KMS-11 (cell line): ENCODE data around the gene BTAF1.
"Not testable (repeated sequence)": the region's sequence is repeated elsewhere in the genome, so short reads cannot be mapped to it uniquely, and the experiment has no call there.

ENCODE experiments used
- H2AFZ ChIP-seq: fragments of 200-600 bp; sonication (generic); 2 replicates; pipeline ENCODE4 v1.6.1; 2016; ENCODE audit warnings: antibody characterized with exemption, mixed run types, low read depth
- H3K27ac ChIP-seq: fragments of 200-600 bp; sonication (generic); 2 replicates; pipeline ENCODE4 v1.6.1; 2016; ENCODE audit warnings: mild to moderate bottlenecking, mixed run types
- H3K27me3 ChIP-seq: fragments of 200-600 bp; sonication (generic); 2 replicates; pipeline ENCODE4 v1.6.1; 2017; ENCODE audit warnings: mild to moderate bottlenecking, low read depth, mixed run types, moderate library complexity; ENCODE audit not compliant: insufficient read depth
- H3K36me3 ChIP-seq: fragments of 200-600 bp; sonication (generic); 2 replicates; pipeline ENCODE4 v1.6.1; 2017; ENCODE audit warnings: mild to moderate bottlenecking, mixed run types; ENCODE audit not compliant: insufficient read depth
- H3K4me1 ChIP-seq: fragments of 200-600 bp; sonication (generic); 2 replicates; pipeline ENCODE4 v1.6.1; 2016; ENCODE audit warnings: mild to moderate bottlenecking, low read depth, mixed run types; ENCODE audit not compliant: poor library complexity, severe bottlenecking
- H3K4me2 ChIP-seq: fragments of 200-600 bp; sonication (generic); 2 replicates; pipeline ENCODE4 v1.7.0; 2016; ENCODE audit warnings: mild to moderate bottlenecking, mixed run types
- H3K4me3 ChIP-seq: fragments of 200-600 bp; sonication (generic); IDR thresholded peaks from 2 replicates; pipeline ENCODE4 v1.6.1; 2017; ENCODE audit warnings: low read depth, low read length, mixed read lengths; ENCODE audit not compliant: insufficient read depth
- H3K79me2 ChIP-seq: fragments of 200-600 bp; sonication (generic); 2 replicates; pipeline ENCODE4 v1.6.1; 2016; ENCODE audit warnings: low read depth, mixed run types; ENCODE audit not compliant: insufficient read depth
- H3K9ac ChIP-seq: fragments of 200-600 bp; sonication (generic); 2 replicates; pipeline ENCODE4 v1.6.1; 2016; ENCODE audit warnings: mild to moderate bottlenecking, mixed run types
- H4K20me1 ChIP-seq: fragments of 200-600 bp; sonication (generic); 2 replicates; pipeline ENCODE4 v1.6.1; 2016; ENCODE audit warnings: mild to moderate bottlenecking, mixed run types; ENCODE audit not compliant: insufficient read depth
- TF ChIP-seq, protein P1 (sequence below): fragments of 200-600 bp; sonication (generic); conservative IDR thresholded peaks from 2 replicates; pipeline ENCODE4 v1.6.1; 2017; ENCODE audit warnings: low read depth, mild to moderate bottlenecking, antibody characterized with exemption, low read length, moderate library complexity, mixed read lengths

The BTAF1 gene

DNA sequence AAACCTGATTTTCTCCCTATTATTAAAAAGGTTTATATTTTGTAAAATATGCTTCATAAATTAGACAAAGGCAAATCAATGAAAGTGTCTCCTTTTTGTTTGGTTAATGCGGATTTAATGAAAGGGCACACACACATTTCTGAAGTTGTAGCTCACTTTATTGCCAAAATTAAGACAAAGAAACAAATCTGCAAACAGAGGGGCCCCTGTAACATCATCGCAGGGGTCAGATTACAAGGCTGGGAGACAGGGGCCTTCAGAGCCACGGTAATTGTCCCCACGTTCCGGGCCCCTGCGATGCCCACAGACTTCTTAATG is 36.7 kb upstream of the BTAF1 start:
- H3K4me3 ChIP-seq = no peak overlapping the region
- no peaks in the 10 kb centered on the region for H3K79me2 ChIP-seq
- H3K4me2 ChIP-seq = no peak overlapping the region
- H3K36me3 ChIP-seq = no peaks in the 10 kb centered on the region
- H4K20me1 ChIP-seq = no peaks in the 10 kb centered on the region
- no peak overlapping the region; the same call in 1 of the 2 replicates for H2AFZ ChIP-seq
- H3K9ac ChIP-seq = no peak overlapping the region
- TF ChIP-seq, protein P1, sequence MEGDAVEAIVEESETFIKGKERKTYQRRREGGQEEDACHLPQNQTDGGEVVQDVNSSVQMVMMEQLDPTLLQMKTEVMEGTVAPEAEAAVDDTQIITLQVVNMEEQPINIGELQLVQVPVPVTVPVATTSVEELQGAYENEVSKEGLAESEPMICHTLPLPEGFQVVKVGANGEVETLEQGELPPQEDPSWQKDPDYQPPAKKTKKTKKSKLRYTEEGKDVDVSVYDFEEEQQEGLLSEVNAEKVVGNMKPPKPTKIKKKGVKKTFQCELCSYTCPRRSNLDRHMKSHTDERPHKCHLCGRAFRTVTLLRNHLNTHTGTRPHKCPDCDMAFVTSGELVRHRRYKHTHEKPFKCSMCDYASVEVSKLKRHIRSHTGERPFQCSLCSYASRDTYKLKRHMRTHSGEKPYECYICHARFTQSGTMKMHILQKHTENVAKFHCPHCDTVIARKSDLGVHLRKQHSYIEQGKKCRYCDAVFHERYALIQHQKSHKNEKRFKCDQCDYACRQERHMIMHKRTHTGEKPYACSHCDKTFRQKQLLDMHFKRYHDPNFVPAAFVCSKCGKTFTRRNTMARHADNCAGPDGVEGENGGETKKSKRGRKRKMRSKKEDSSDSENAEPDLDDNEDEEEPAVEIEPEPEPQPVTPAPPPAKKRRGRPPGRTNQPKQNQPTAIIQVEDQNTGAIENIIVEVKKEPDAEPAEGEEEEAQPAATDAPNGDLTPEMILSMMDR = no peak
- no peaks in the 10 kb centered on the region for H3K27me3 ChIP-seq
- no peaks in the 10 kb centered on the region for H3K4me1 ChIP-seq
- no peak overlapping the region for H3K27ac ChIP-seq

DNA sequence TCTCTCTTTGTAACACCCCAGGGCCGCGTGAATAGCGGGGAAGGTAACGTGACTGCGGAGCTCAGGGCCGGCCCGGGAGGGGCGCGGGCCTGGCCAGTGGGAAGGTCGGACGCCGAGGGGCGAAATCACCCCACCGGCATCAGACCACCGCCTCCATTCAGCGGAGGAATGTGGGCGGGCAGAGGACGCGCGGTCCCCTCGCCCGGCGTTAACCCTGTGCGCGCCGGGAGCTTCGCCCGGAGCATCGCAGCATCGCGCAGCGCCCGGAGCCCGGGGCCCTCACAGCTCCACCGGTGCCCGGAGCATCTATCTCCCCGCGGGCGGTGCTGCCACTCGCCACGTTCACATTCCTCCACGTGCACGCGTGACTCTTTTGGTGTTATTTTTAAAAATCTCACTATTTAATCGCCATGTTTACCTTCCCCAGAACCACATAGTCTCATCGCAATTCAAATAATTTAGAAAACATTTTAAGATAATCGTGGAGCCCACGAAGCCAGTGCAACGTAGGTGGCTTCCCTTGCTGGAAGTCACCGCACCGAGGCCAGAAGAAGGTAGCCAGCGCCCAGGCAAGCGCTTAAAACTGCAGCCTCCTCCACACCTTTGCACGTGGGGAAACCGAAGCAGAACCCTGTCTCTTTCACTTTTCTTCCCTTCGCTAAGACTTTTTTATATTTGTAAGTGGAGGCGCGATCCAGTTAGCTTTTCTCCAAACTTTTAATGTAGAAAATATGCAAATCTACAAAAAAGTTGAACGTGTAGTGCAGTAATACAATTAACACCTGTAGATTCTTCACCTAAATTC is 36.1 kb upstream of the BTAF1 start:
- H3K27ac ChIP-seq = no peak overlapping the region
- H3K4me2 ChIP-seq = peak overlapping the region; percentile 13; the same call in 1 of the 2 replicates
- no peaks in the 10 kb centered on the region for H3K79me2 ChIP-seq
- no peak overlapping the region for H3K9ac ChIP-seq
- TF ChIP-seq, protein P1 = no peak
- H4K20me1 ChIP-seq = no peaks in the 10 kb centered on the region
- H3K4me3 ChIP-seq = no peak overlapping the region
- H3K36me3 ChIP-seq = no peaks in the 10 kb centered on the region
- H2AFZ ChIP-seq = peak overlapping the region; percentile 39
- H3K4me1 ChIP-seq = no peaks in the 10 kb centered on the region
- H3K27me3 ChIP-seq = no peaks in the 10 kb centered on the region

GRCh38 chr10:91891125-91892001 is 32.2 kb upstream of the BTAF1 start:
- H3K4me2 ChIP-seq = no peak overlapping the region
- no peak overlapping the region for H3K4me3 ChIP-seq

DNA sequence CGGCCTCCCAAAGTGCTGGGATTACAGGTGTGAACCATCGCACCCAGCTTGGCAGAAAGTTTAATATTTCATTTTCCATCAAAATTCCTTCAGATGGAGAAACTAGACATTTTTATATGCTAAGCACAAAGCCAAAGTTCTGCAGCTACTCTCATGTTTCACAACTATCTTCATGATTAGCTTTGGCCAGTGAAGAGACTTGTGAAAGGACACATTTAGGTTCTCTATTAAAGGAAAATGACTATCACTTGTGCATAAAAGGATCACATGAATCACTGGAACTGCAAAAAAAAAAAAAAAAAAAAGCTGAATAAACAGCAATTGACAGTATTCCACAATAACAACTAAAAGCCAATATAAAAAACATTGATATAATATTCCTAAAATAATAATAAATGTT is 30.5 kb upstream of the BTAF1 start:
- Histone ChIP-seq H3K4me2 (no peak overlapping the region), H3K4me3 (no peak overlapping the region), H3K4me1 (no peaks in the 10 kb centered on the region), H3K79me2 (no peaks in the 10 kb centered on the region), H3K27me3 (no peaks in the 10 kb centered on the region), H4K20me1 (no peaks in the 10 kb centered on the region), H3K27ac (no peak overlapping the region), H3K9ac (no peak overlapping the region), H3K36me3 (no peaks in the 10 kb centered on the region), H2AFZ (no peak overlapping the region)
- TF ChIP-seq, protein P1 = no peak

More at GRCh38 chr10:91891125-91892001, 32.2 kb upstream of the BTAF1 start:
- TF ChIP-seq, protein P1 = no peak
- no peaks in the 10 kb centered on the region for H3K79me2 ChIP-seq
- H3K27ac ChIP-seq = no peak overlapping the region
- H4K20me1 ChIP-seq = no peaks in the 10 kb centered on the region
- no peak overlapping the region for H3K9ac ChIP-seq
- H3K36me3 ChIP-seq = no peaks in the 10 kb centered on the region
- no peaks in the 10 kb centered on the region for H3K27me3 ChIP-seq
- no peaks in the 10 kb centered on the region for H3K4me1 ChIP-seq
- no peak overlapping the region for H2AFZ ChIP-seq

DNA sequence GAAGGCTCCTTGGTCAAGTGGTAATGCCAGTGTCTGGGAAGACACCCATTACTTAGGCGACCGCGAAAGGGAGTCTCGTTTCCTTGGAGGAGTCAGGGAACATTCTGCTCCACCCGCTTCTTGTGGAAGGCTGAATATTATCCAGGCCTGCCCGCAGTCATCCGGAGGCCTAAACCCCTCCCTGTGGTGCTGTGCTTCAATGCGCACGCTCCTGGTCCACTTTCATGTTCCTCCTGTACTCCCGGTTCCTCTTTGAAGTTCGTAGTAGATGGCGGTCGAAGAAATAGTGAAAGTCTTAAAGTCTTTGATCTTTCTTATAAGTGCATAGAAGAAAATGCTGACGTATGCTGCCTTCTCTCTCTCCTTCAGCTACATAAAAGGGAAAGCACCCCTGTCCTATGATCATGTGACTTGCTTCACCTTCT is 29.3 kb upstream of the BTAF1 start:
- not testable (repeated sequence) for H3K4me2 ChIP-seq, H3K4me3 ChIP-seq

More for the DNA sequence above, 29.3 kb upstream of the BTAF1 start:
- H3K36me3 ChIP-seq, H3K9ac ChIP-seq, H3K27ac ChIP-seq, H4K20me1 ChIP-seq, H3K27me3 ChIP-seq, H3K4me1 ChIP-seq, H2AFZ ChIP-seq, H3K79me2 ChIP-seq: not testable (repeated sequence)
